ENCODE results near the gene YARS2. TPM values are rescaled to one million over a fixed set of nuclear protein-coding genes. Genes with fewer than 3 reads are reported as not detected.

The YARS2 gene
- total and polyA plus RNA-seq, 2 experiments from 2014 or later: 73.0 to 76.7 TPM

GRCh38 chr12:32788405-32788804 lies 32.7 kb upstream of the YARS2 start:
- H3K27me3 Mint-ChIP-seq (ENCODE audit: insufficient read depth, low read depth, poor library complexity): no peaks in the 10 kb centered on the region
- H3K4me3 Mint-ChIP-seq: no peak overlapping the region
- Histone ChIP-seq H3F3A (replicated peaks; ENCODE audit: low read depth) (no peaks in the 10 kb centered on the region), H3K4me1 (ENCODE audit: insufficient read depth) (no peaks in the 10 kb centered on the region), H3K36me3 (ENCODE audit: insufficient read depth) (peaks cover 10% of the 10 kb centered on the region; the same call in 1 of the 2 replicates), H3K79me2 (replicated peaks; ENCODE audit: insufficient read depth) (no peaks in the 10 kb centered on the region), H3K4me3 (no peak overlapping the region), H3K27me3 (ENCODE audit: insufficient read depth) (no peaks in the 10 kb centered on the region), H2AFZ (no peak overlapping the region), H3K4me2 (no peak overlapping the region), H3K9me2 (ENCODE audit: insufficient read depth) (peaks cover 9% of the 10 kb centered on the region), H3K27ac (ENCODE audit: low read depth) (no peak overlapping the region), H4K20me1 (replicated peaks; ENCODE audit: insufficient read depth) (no peaks in the 10 kb centered on the region)
- H3K36me3 Mint-ChIP-seq (ENCODE audit: low read depth): peaks cover 3% of the 10 kb centered on the region; the same call in 2 of the 3 replicates
- H3K9me3 Mint-ChIP-seq: peaks cover 3% of the 10 kb centered on the region; the same call in 2 of the 3 replicates
- no peak for ATAC-seq
- no peak overlapping the region for H3K27ac Mint-ChIP-seq
- no peak for DNase-seq (ENCODE audit: low spot score)
- TF ChIP-seq EZH2phosphoT487 (IDR thresholded peaks at IDR 0.05; ENCODE audit: unreplicated experiment) (no peak), POLR2AphosphoS5 (IDR thresholded peaks at IDR 0.05; ENCODE audit: low read depth) (no peak), ZNF331 (CRISPR knock-in tag; IDR thresholded peaks at IDR 0.05; ENCODE audit: low read depth) (no peak), ZNF114 (CRISPR knock-in tag; IDR thresholded peaks at IDR 0.05) (no peak)
- TF ChIP-seq, protein P1, sequence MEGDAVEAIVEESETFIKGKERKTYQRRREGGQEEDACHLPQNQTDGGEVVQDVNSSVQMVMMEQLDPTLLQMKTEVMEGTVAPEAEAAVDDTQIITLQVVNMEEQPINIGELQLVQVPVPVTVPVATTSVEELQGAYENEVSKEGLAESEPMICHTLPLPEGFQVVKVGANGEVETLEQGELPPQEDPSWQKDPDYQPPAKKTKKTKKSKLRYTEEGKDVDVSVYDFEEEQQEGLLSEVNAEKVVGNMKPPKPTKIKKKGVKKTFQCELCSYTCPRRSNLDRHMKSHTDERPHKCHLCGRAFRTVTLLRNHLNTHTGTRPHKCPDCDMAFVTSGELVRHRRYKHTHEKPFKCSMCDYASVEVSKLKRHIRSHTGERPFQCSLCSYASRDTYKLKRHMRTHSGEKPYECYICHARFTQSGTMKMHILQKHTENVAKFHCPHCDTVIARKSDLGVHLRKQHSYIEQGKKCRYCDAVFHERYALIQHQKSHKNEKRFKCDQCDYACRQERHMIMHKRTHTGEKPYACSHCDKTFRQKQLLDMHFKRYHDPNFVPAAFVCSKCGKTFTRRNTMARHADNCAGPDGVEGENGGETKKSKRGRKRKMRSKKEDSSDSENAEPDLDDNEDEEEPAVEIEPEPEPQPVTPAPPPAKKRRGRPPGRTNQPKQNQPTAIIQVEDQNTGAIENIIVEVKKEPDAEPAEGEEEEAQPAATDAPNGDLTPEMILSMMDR (conservative IDR thresholded peaks at IDR 0.05; ENCODE audit: low read depth in 2 of 2): no peak
- no peaks in the 10 kb centered on the region; the same call in 2 of the 3 replicates for H3K4me1 Mint-ChIP-seq

DNA sequence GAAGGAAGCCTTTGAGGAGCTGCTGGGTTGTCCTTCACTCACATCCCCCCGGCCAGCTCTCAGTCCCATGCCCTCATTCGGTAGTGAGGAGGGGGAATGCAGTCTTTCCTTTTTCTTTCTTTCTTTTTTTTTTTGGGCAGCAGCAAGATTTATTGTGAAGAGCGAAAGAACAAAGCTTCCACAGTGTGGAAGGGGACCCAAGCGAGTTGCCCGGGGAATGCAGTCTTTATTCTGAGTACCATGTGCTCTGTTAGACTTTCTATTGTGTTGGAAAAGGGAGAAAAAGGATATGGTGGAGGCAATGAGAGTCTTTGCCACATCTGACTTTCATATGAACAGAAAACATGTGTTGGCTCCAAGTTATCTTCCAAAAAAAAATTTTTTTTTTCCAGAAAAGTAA lies 29.9 kb upstream of the YARS2 start:
- H3K79me2 ChIP-seq (replicated peaks; ENCODE audit: insufficient read depth): no peaks in the 10 kb centered on the region
- DNase-seq (ENCODE audit: low spot score): no peak
- Mint-ChIP-seq H3K4me1 (no peaks in the 10 kb centered on the region; the same call in 2 of the 3 replicates), H3K27me3 (ENCODE audit: insufficient read depth, low read depth, poor library complexity) (no peaks in the 10 kb centered on the region), H3K9me3 (peaks cover 3% of the 10 kb centered on the region; the same call in 2 of the 3 replicates), H3K4me3 (no peak overlapping the region), H3K36me3 (ENCODE audit: low read depth) (peaks cover 3% of the 10 kb centered on the region; the same call in 1 of the 3 replicates), H3K27ac (no peak overlapping the region)
- no peaks in the 10 kb centered on the region for H3K4me1 ChIP-seq (ENCODE audit: insufficient read depth)
- H3F3A ChIP-seq (replicated peaks; ENCODE audit: low read depth): no peaks in the 10 kb centered on the region
- ATAC-seq: no peak
- no peak overlapping the region for H3K4me2 ChIP-seq
- H2AFZ ChIP-seq: no peak overlapping the region
- no peaks in the 10 kb centered on the region for H4K20me1 ChIP-seq (replicated peaks; ENCODE audit: insufficient read depth)
- peaks cover 9% of the 10 kb centered on the region for H3K9me2 ChIP-seq (ENCODE audit: insufficient read depth)
- H3K36me3 ChIP-seq (ENCODE audit: insufficient read depth): no peaks in the 10 kb centered on the region
- no peak overlapping the region for H3K4me3 ChIP-seq
- H3K27me3 ChIP-seq (ENCODE audit: insufficient read depth): no peaks in the 10 kb centered on the region
- H3K27ac ChIP-seq (ENCODE audit: low read depth): no peak overlapping the region; the same call in 1 of the 2 replicates
- TF ChIP-seq ZNF331 (CRISPR knock-in tag; IDR thresholded peaks at IDR 0.05; ENCODE audit: low read depth) (no peak), STAT1 (IDR thresholded peaks at IDR 0.05; ENCODE audit: unreplicated experiment) (no peak), ETS1 (IDR thresholded peaks at IDR 0.05) (no peak), POLR2AphosphoS5 (IDR thresholded peaks at IDR 0.05; ENCODE audit: low read depth) (no peak), CREB1 (CRISPR knock-in tag; IDR thresholded peaks at IDR 0.05; ENCODE audit: low read depth) (no peak), EZH2 (IDR thresholded peaks at IDR 0.05; ENCODE audit: low read depth, unreplicated experiment) (no peak), JUNB (IDR thresholded peaks at IDR 0.05; ENCODE audit: unreplicated experiment) (no peak)
- TF ChIP-seq, protein P2, sequence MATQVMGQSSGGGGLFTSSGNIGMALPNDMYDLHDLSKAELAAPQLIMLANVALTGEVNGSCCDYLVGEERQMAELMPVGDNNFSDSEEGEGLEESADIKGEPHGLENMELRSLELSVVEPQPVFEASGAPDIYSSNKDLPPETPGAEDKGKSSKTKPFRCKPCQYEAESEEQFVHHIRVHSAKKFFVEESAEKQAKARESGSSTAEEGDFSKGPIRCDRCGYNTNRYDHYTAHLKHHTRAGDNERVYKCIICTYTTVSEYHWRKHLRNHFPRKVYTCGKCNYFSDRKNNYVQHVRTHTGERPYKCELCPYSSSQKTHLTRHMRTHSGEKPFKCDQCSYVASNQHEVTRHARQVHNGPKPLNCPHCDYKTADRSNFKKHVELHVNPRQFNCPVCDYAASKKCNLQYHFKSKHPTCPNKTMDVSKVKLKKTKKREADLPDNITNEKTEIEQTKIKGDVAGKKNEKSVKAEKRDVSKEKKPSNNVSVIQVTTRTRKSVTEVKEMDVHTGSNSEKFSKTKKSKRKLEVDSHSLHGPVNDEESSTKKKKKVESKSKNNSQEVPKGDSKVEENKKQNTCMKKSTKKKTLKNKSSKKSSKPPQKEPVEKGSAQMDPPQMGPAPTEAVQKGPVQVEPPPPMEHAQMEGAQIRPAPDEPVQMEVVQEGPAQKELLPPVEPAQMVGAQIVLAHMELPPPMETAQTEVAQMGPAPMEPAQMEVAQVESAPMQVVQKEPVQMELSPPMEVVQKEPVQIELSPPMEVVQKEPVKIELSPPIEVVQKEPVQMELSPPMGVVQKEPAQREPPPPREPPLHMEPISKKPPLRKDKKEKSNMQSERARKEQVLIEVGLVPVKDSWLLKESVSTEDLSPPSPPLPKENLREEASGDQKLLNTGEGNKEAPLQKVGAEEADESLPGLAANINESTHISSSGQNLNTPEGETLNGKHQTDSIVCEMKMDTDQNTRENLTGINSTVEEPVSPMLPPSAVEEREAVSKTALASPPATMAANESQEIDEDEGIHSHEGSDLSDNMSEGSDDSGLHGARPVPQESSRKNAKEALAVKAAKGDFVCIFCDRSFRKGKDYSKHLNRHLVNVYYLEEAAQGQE (IDR thresholded peaks at IDR 0.05; ENCODE audit: unreplicated experiment): no peak
- TF ChIP-seq, protein P1 (conservative IDR thresholded peaks at IDR 0.05; ENCODE audit: low read depth in 2 of 2): no peak
